Peyer's patch (tissue), 4 donors: ENCODE measurements around the gene ZFYVE26.

Experiments
- CTCF ChIP-seq, 6 experiments: fragments of 450-650 bp in 4 of 6; fragments of 200-600 bp in 2 of 6; sonication (generic) in 1 of 6; IDR thresholded peaks; one replicate each; pipeline ENCODE4 v1.5.1; 2017 to 2019; ENCODE audit warnings: antibody characterized with exemption in 6 of 6, mild to moderate bottlenecking in 3 of 6, moderate library complexity in 1 of 6
- POLR2A ChIP-seq, 2 donors: fragments of 450-650 bp; IDR thresholded peaks; one replicate each; pipeline ENCODE4 v1.5.1; 2017; ENCODE audit warnings: antibody characterized with exemption in 2 of 2, mild to moderate bottlenecking in 2 of 2, moderate library complexity in 2 of 2

- TF ChIP-seq POLR2A (IDR thresholded peaks at IDR 0.05) = no peak
- TF ChIP-seq CTCF (IDR thresholded peaks at IDR 0.05) = no peak
These were observed 3.4 kb upstream of the ZFYVE26 start, which contains the start of gene RAD51B for GRCh38 chr14:67819563-67820421.
